ENCODE results near the gene PUS7. TPM values are rescaled to one million over a fixed set of nuclear protein-coding genes. Genes with fewer than 3 reads are reported as not detected.
"Not testable (repeated sequence)": the region's sequence is repeated elsewhere in the genome, so short reads cannot be mapped to it uniquely, and the experiment has no call there.

PUS7 gene
- total RNA-seq, 1 experiment from 2014 or later, result 39.0 TPM

DNA sequence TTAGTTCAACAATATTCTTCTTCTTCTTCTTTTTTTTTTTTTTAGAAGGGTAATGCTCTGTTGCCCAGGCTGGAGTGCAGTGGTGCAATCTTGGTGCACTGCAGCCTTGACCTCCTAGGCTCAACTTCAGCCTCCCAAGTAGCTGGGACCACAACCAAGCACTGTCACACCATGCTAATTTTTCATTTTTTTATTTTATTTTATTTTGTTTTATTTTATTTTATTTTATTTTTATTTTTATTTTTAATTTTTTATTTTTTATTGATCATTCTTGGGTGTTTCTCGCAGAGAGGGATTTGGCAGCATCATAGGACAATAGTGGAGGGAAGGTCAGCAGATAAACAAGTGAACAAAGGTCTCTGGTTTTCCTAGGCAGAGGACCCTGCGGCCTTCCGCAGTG lies 112.3 kb downstream of the PUS7 start:
- H3K36me3 ChIP-seq (ENCODE audit: control insufficient read depth in 1 of 2, insufficient read depth in 2 of 2, low read length in 2 of 2); intact Hi-C loops (cut with micrococcal nuclease); H3K9me3 ChIP-seq (ENCODE audit: control insufficient read depth in 1 of 2, insufficient read depth in 1 of 2, low read depth in 1 of 2, low read length in 2 of 2); H2AFZ ChIP-seq (ENCODE audit: low read depth, low read length, poor library complexity, severe bottlenecking); ATAC-seq; BruUV-seq (replicated peaks); POLR2A ChIA-PET; CTCF ChIA-PET; RAD21 ChIA-PET (ENCODE audit: low non-redundant PET in 1 of 2, low total read pairs in 2 of 2, uncharacterized antibody in 2 of 2, unreplicated experiment in 2 of 2); H3K27ac ChIP-seq (ENCODE audit: low read depth, low read length); H3K27me3 ChIP-seq (ENCODE audit: insufficient read depth, low read length); H3K9ac ChIP-seq (ENCODE audit: low read length); H3K4me1 ChIP-seq (ENCODE audit: control insufficient read depth in 1 of 2, insufficient read depth in 2 of 2, low read length in 2 of 2); H3K9me2 ChIP-seq (ENCODE audit: insufficient read depth); H4K20me1 ChIP-seq (ENCODE audit: insufficient read depth); H3K4me3 ChIP-seq (replicated peaks in 1 of 2; ENCODE audit: low read depth in 1 of 2, low read length in 2 of 2); H3K79me2 ChIP-seq (ENCODE audit: insufficient read depth, low read length); H3K4me2 ChIP-seq (ENCODE audit: low read length); DNase-seq (ENCODE audit: low read depth, low spot score): not testable (repeated sequence)

DNA sequence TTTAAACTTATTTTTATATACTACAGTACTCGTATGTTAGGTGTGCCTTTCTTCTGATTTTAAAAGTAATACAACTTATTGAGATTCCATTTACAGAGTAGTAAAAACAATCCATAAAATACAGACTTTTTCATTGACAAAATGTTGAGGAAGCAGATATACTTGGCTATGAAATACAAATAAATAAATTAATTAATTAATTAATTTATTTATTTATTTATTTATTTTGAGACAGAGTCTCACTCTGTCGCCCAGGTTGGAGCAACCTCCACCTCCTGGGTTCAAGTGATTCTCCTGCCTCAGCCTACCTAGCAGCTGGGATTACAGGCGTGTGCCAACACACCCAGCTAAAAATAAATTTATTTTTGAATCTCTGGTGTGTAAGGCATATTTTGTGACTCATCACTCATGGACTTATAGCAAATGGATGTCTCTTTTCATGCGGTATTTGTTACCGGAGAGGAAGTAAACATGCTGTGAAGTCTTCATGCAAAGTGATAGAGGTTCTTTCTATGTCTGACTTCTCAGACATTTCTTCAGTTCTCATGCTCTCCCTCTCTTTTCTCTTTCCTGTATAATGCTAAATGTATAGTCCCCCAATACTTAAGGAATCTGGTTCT lies 113.2 kb downstream of the PUS7 start:
- Histone ChIP-seq H3K9me2 (ENCODE audit: insufficient read depth) (no peaks in the 10 kb centered on the region), H3K36me3 (ENCODE audit: control insufficient read depth in 1 of 2, insufficient read depth in 2 of 2, low read length in 2 of 2) (no peaks in the 10 kb centered on the region), H3K9ac (ENCODE audit: low read length) (no peak overlapping the region), H3K27me3 (ENCODE audit: insufficient read depth, low read length) (no peaks in the 10 kb centered on the region), H3K9me3 (ENCODE audit: control insufficient read depth in 1 of 2, insufficient read depth in 1 of 2, low read depth in 1 of 2, low read length in 2 of 2) (no peaks in the 10 kb centered on the region), H3K4me2 (ENCODE audit: low read length) (no peak overlapping the region), H3K79me2 (ENCODE audit: insufficient read depth, low read length) (no peaks in the 10 kb centered on the region), H3K4me3 (replicated peaks in 1 of 2; ENCODE audit: low read depth in 1 of 2, low read length in 2 of 2) (no peak overlapping the region), H4K20me1 (ENCODE audit: insufficient read depth) (no peaks in the 10 kb centered on the region), H2AFZ (ENCODE audit: low read depth, low read length, poor library complexity, severe bottlenecking) (no peak overlapping the region), H3K27ac (ENCODE audit: low read depth, low read length) (no peak overlapping the region), H3K4me1 (ENCODE audit: control insufficient read depth in 1 of 2, insufficient read depth in 2 of 2, low read length in 2 of 2) (no peaks in the 10 kb centered on the region)
- ChIA-PET POLR2A (no interaction called here), RAD21 (ENCODE audit: low non-redundant PET in 1 of 2, low total read pairs in 2 of 2, uncharacterized antibody in 2 of 2, unreplicated experiment in 2 of 2) (no interaction called here), CTCF (interaction anchor here (0.6 kb wide), 1 partner anchor 21 kb away, joined by 3 read pairs; no protein-coding TSS in a partner anchor)
- intact Hi-C loops (cut with micrococcal nuclease), result no loop called here
- ATAC-seq (no peak), DNase-seq (ENCODE audit: low read depth, low spot score) (no peak)
- no peak for TF ChIP-seq CTCF (IDR thresholded peaks at IDR 0.05 in 2 of 3, conservative IDR thresholded peaks at IDR 0.05 in 1 of 3; ENCODE audit: borderline replicate concordance in 1 of 3, insufficient read depth in 1 of 3, low read depth in 2 of 3, low read length in 2 of 3)
- no peak for TF ChIP-seq EZH2 (IDR thresholded peaks at IDR 0.05)
- no peak for TF ChIP-seq POLR2A (IDR thresholded peaks at IDR 0.05; ENCODE audit: borderline replicate concordance, extremely low read depth, insufficient read depth, insufficient read length)
- no peak for TF ChIP-seq ZNF274 (IDR thresholded peaks at IDR 0.05; ENCODE audit: low read depth, low read length)
- no peak for TF ChIP-seq POLR2AphosphoS5 (IDR thresholded peaks at IDR 0.05; ENCODE audit: low read depth, low read length)
- no peak for TF ChIP-seq SP1 (IDR thresholded peaks at IDR 0.05; ENCODE audit: low read depth)
- no peak for TF ChIP-seq YY1 (IDR thresholded peaks at IDR 0.05; ENCODE audit: extremely low read depth, insufficient replicate concordance, low read depth, low read length)
- BruUV-seq (replicated peaks), result no TSS peak

Other genes starting within 250 kb of the PUS7 start
- 37.4 TPM for gene SRPK2, start 133.3 kb downstream of the PUS7 start, total RNA-seq (2021; ENCODE audit: unreplicated experiment)
- gene RINT1, start 9.9 kb upstream of the PUS7 start, total RNA-seq (2021; ENCODE audit: unreplicated experiment), result 24.3 TPM
- 1.7 TPM for gene EFCAB10, start 59.2 kb upstream of the PUS7 start, total RNA-seq (2021; ENCODE audit: unreplicated experiment)

Measured in HCT116 (cell line).